GM12878 (cell line): Measurements from ENCODE around the gene RUFY2. TPM values are rescaled to one million over a fixed set of nuclear protein-coding genes. Genes with fewer than 3 reads are reported as not detected.

Experiments
- ATAC-seq: fragments of 200-7000 bp; cut with Tn5 transposase; 3 replicates; pipeline ENCODE4 v1.9.1; 2020; ENCODE audit warnings: mild to moderate bottlenecking, moderate library complexity
- BruUV-seq: library from RNA; stranded (reverse); fragments of 400-500 nt; replicated peaks from 2 replicates; lab custom pipeline; 2021; lab: Mats Ljungman, UMichigan
- CTCF ChIA-PET: fragments of 300-600 bp; sonication (Branson Sonifier 250); formaldehyde crosslinking; extraction: SDS; loops from one replicate; lab custom pipeline; 2021; ENCODE audit warnings: inconsistent platforms; lab: Yijun Ruan, JAX
- POLR2A ChIA-PET: fragments of 350-600 bp; formaldehyde crosslinking; extraction: SDS; loops from one replicate; lab custom pipeline; 2021; ENCODE audit warnings: inconsistent platforms; lab: Charles Lee
- RAD21 ChIA-PET: fragments of 300-600 bp; sonication (Branson Sonifier 250); formaldehyde crosslinking; loops from one replicate; lab custom pipeline; 2023; ENCODE audit warnings: antibody characterized with exemption; ENCODE audit not compliant: unreplicated experiment; lab: Charles Lee
- SMC1A ChIA-PET: fragments of 300-600 bp; sonication (Branson Sonifier 250); formaldehyde crosslinking; loops from one replicate; lab custom pipeline; 2023; ENCODE audit not compliant: unreplicated experiment, uncharacterized antibody; lab: Charles Lee
- DNase-seq: peaks from one replicate; pipeline ENCODE4 v3.0.0-alpha.2; 2011; ENCODE audit warnings: low read depth, low spot score
- FAIRE-seq: peaks from 3 replicates; lab custom pipeline; 2011; peaks lifted over from hg19 to GRCh38; lab: Jason Lieb, UNC
- H2AFZ ChIP-seq: 2 replicates; pipeline ENCODE4 v1.6.0; 2011; ENCODE audit warnings: low read depth, low read length, control low read depth; ENCODE audit not compliant: control insufficient read depth
- H3K27ac ChIP-seq: 2 replicates; pipeline ENCODE4 v1.5.1; 2011; ENCODE audit warnings: control low read depth; ENCODE audit not compliant: control insufficient read depth, insufficient read depth
- H3K27me3 ChIP-seq, 2 experiments: replicated peaks in 1 of 2; 2 replicates each; pipeline versions ENCODE4 v1.6.0 to v1.6.1; 2011; ENCODE audit warnings: low read length in 1 of 2; ENCODE audit not compliant: control insufficient read depth in 2 of 2, insufficient read depth in 2 of 2
- H3K36me3 ChIP-seq, 2 experiments: 2 replicates each; pipeline ENCODE4 v1.5.1; 2011; ENCODE audit warnings: low read length in 1 of 2; ENCODE audit not compliant: control insufficient read depth in 2 of 2, insufficient read depth in 2 of 2
- H3K4me1 ChIP-seq: 2 replicates; pipeline ENCODE4 v1.6.1; 2011; ENCODE audit warnings: mild to moderate bottlenecking, low read length, moderate library complexity, mixed read lengths; ENCODE audit not compliant: control insufficient read depth, insufficient read depth
- H3K4me2 ChIP-seq: 2 replicates; pipeline ENCODE4 v1.6.0; 2011; ENCODE audit warnings: control low read depth; ENCODE audit not compliant: control insufficient read depth, insufficient read depth
- H3K4me3 ChIP-seq: fragments of 200-600 bp; sonication (generic); 2 replicates; pipeline ENCODE4 v1.5.1; 2016
- H3K79me2 ChIP-seq: 2 replicates; pipeline ENCODE4 v1.6.0; 2011; ENCODE audit warnings: low read length; ENCODE audit not compliant: control insufficient read depth, insufficient read depth
- H3K9ac ChIP-seq: 2 replicates; pipeline ENCODE4 v1.8.0; 2011; ENCODE audit warnings: low read length, control low read depth, mixed read lengths; ENCODE audit not compliant: control insufficient read depth, insufficient read depth
- H3K9me3 ChIP-seq: replicated peaks from 3 replicates; pipeline ENCODE4 v1.5.1; 2011; ENCODE audit warnings: mild to moderate bottlenecking, low read length; ENCODE audit not compliant: control insufficient read depth, insufficient read depth
- H4K20me1 ChIP-seq: 2 replicates; pipeline ENCODE4 v1.6.0; 2011; ENCODE audit not compliant: control insufficient read depth, insufficient read depth
- BHLHE40 ChIP-seq, 2 experiments: fragments of 450-650 bp in 1 of 2; IDR thresholded peaks; 2 replicates each; pipeline ENCODE4 v1.6.1; 2011 to 2017; ENCODE audit warnings: low read depth in 2 of 2, borderline replicate concordance in 1 of 2, improper control_type of control experiment in 1 of 2, low read length in 1 of 2, mild to moderate bottlenecking in 1 of 2
- CEBPB ChIP-seq, 2 experiments: fragments of 150-350 bp in 1 of 2; IDR thresholded peaks; 2 replicates each; pipeline ENCODE4 v1.6.1; 2012 to 2014; ENCODE audit warnings: low read depth in 2 of 2, low read length in 2 of 2, borderline replicate concordance in 1 of 2, inconsistent platforms in 1 of 2
- HDAC2 ChIP-seq: fragments of 200-600 bp; sonication (generic); IDR thresholded peaks from 2 replicates; pipeline ENCODE4 v1.6.1; 2017
- IKZF1 ChIP-seq: fragments of 450-650 bp; conservative IDR thresholded peaks from 2 replicates; pipeline ENCODE4 v1.6.1; 2017; ENCODE audit warnings: antibody characterized with exemption, mild to moderate bottlenecking
- IKZF2 ChIP-seq, 2 experiments: fragments of 450-650 bp; IDR thresholded peaks; 2 replicates each; pipeline ENCODE4 v1.6.1; 2017; ENCODE audit warnings: mild to moderate bottlenecking in 2 of 2, moderate library complexity in 2 of 2
- JUND ChIP-seq: IDR thresholded peaks from 2 replicates; pipeline ENCODE4 v1.6.1; 2012; ENCODE audit warnings: low read depth, mild to moderate bottlenecking, low read length, improper control_type of control experiment, moderate library complexity
- MTA3 ChIP-seq: IDR thresholded peaks from 2 replicates; pipeline ENCODE4 v1.6.1; 2012; ENCODE audit warnings: low read length, inconsistent platforms, borderline replicate concordance
- NKRF ChIP-seq: fragments of 450-650 bp; conservative IDR thresholded peaks from 2 replicates; pipeline ENCODE4 v1.6.1; 2017; ENCODE audit warnings: mild to moderate bottlenecking, moderate library complexity
- NRF1 ChIP-seq: conservative IDR thresholded peaks from 2 replicates; pipeline ENCODE4 v1.6.1; 2011; ENCODE audit warnings: mild to moderate bottlenecking, low read depth, low read length, improper control_type of control experiment
- PAX8 ChIP-seq: fragments of 450-650 bp; IDR thresholded peaks from 2 replicates; pipeline ENCODE4 v1.6.1; 2017; ENCODE audit warnings: mild to moderate bottlenecking, moderate library complexity
- RUNX3 ChIP-seq: IDR thresholded peaks from 2 replicates; pipeline ENCODE4 v1.6.1; 2012; ENCODE audit warnings: low read length, inconsistent platforms
- SPI1 ChIP-seq: IDR thresholded peaks from 2 replicates; pipeline ENCODE4 v1.6.1; 2011; ENCODE audit warnings: low read depth, mild to moderate bottlenecking, low read length, moderate library complexity, borderline replicate concordance; ENCODE audit not compliant: insufficient read depth
- TCF12 ChIP-seq: IDR thresholded peaks from 2 replicates; pipeline ENCODE4 v1.6.1; 2011; ENCODE audit warnings: low read depth, mild to moderate bottlenecking, low read length
- ZBED1 ChIP-seq: IDR thresholded peaks from 2 replicates; pipeline ENCODE4 v1.6.1; 2016; ENCODE audit warnings: borderline replicate concordance
- ZBTB11 ChIP-seq: fragments of 450-650 bp; formaldehyde crosslinking; IDR thresholded peaks from 2 replicates; pipeline ENCODE4 v1.5.0; 2022; ENCODE audit warnings: mild to moderate bottlenecking, missing genetic modification characterization
- ZBTB4 ChIP-seq: fragments of 450-650 bp; formaldehyde crosslinking; IDR thresholded peaks from 2 replicates; pipeline ENCODE4 v1.4.0; 2022; ENCODE audit warnings: mild to moderate bottlenecking, moderate library complexity
- WGBS: methylation state at CpG from one replicate; pipeline ENCODE4 v1.1.6; 2016; ENCODE audit warnings: low lambda C conversion rate; ENCODE audit not compliant: insufficient replicate concordance, insufficient coverage; ENCODE audit errors: missing lambda C conversion rate; 5-methylcytosine and 5-hydroxymethylcytosine counted together
- in situ Hi-C: fragments of 300-500 bp; cut with MboI; formaldehyde crosslinking; loops from 9 replicates; pipeline ENCODE4 v1.14.3; 2018; ENCODE audit warnings: mixed read lengths
- intact Hi-C: fragments of 100-400 bp; cut with micrococcal nuclease; formaldehyde crosslinking; loops from one replicate; pipeline ENCODE4 v1.14.2; 2022; ENCODE audit not compliant: unreplicated experiment
- polyA plus RNA-seq, 11 experiments: library from polyadenylated mRNA; depleted of rRNA in 4 of 11; unstranded in 6 of 11; stranded (reverse) in 5 of 11; fragments of >200 nt; fragmentation: Nextera tagmentation in 4 of 11; fragmentation: Illumina TruSeq in 1 of 11; extraction: Ambion mirVana in 4 of 11; extraction: Trizol in 1 of 11; gene quantifications; 1 replicate in 1 of 11; 2 replicates in 10 of 11; pipeline versions ENCODE4 v1.2.1 to v1.2.3, GENCODE V29; 2011 to 2016; ENCODE audit warnings: inconsistent platforms in 2 of 11, missing spikeins in 2 of 11, low read depth in 1 of 11
- total RNA-seq, 4 experiments: library from RNA; depleted of rRNA in 3 of 4; stranded (reverse); fragments of >200 nt in 3 of 4; fragmentation: Illumina TruSeq in 1 of 4; extraction: Trizol in 1 of 4; gene quantifications; 2 replicates each; pipeline versions ENCODE4 v1.2.1 to v1.2.3, GENCODE V29; 2013 to 2021

RUFY2 gene
- total and polyA plus RNA-seq, 10 of the 15 experiments (the other 5 are each of a cell fraction or from before 2014, with no cell fraction given), result 1.7 to 8.4 (median 5.8) TPM

GRCh38 chr10:68365611-68366010, 41.5 kb downstream of the RUFY2 start:
- H2AFZ ChIP-seq, result no peak overlapping the region
- H3K9ac ChIP-seq, result no peak overlapping the region
- in situ Hi-C loops, result no loop called here
- ATAC-seq (peak; percentile 23; the same call in 1 of the 3 replicates), DNase-seq (no peak), FAIRE-seq (no peak)
- TF ChIP-seq CEBPB (IDR thresholded peaks at IDR 0.05; ENCODE audit: borderline replicate concordance in 1 of 2, low read depth in 2 of 2, low read length in 2 of 2) (no peak), BHLHE40 (IDR thresholded peaks at IDR 0.05; ENCODE audit: borderline replicate concordance in 1 of 2, low read depth in 2 of 2, low read length in 1 of 2) (no peak), IKZF2 (IDR thresholded peaks at IDR 0.05) (no peak), HDAC2 (no peak), PAX8 (no peak), ZBTB11 (CRISPR knock-in tag) (no peak), RUNX3 (no peak), NKRF (no peak), ZBED1 (no peak), SPI1 (no peak), IKZF1 (no peak), TCF12 (no peak), MTA3 (no peak), NRF1 (no peak), JUND (no peak), ZBTB4 (CRISPR knock-in tag) (no peak)
- no peak overlapping the region for H3K4me3 ChIP-seq
- intact Hi-C loops, result no loop called here
- H3K79me2 ChIP-seq, result no peaks in the 10 kb centered on the region
- no peaks in the 10 kb centered on the region for H4K20me1 ChIP-seq
- RAD21 ChIA-PET, result no interaction called here
- H3K27me3 ChIP-seq, result no peaks in the 10 kb centered on the region
- WGBS, result 13% methylated on average over 2 of the region's 2 CpGs
- CTCF ChIA-PET, result interaction anchor here (1.4 kb wide), 1 partner anchor 153 kb away, joined by 3 read pairs; no protein-coding TSS in a partner anchor
- SMC1A ChIA-PET, result no interaction called here
- H3K9me3 ChIP-seq, result no peaks in the 10 kb centered on the region
- POLR2A ChIA-PET, result no interaction called here
- H3K4me1 ChIP-seq, result no peaks in the 10 kb centered on the region
- BruUV-seq, result no TSS peak
- no peak overlapping the region for H3K27ac ChIP-seq
- no peak overlapping the region for H3K4me2 ChIP-seq
- H3K36me3 ChIP-seq, result peaks cover 0 to 3% of the 10 kb centered on the region in 2 experiments; a peak in 1 of 4 replicates
